ENCODE results near the gene MRPL44. TPM values are rescaled to one million over a fixed set of nuclear protein-coding genes. Genes with fewer than 3 reads are reported as not detected.

The MRPL44 gene
- 10 to 100 TPM; 40.8 to 49.4 TPM for total RNA-seq

DNA sequence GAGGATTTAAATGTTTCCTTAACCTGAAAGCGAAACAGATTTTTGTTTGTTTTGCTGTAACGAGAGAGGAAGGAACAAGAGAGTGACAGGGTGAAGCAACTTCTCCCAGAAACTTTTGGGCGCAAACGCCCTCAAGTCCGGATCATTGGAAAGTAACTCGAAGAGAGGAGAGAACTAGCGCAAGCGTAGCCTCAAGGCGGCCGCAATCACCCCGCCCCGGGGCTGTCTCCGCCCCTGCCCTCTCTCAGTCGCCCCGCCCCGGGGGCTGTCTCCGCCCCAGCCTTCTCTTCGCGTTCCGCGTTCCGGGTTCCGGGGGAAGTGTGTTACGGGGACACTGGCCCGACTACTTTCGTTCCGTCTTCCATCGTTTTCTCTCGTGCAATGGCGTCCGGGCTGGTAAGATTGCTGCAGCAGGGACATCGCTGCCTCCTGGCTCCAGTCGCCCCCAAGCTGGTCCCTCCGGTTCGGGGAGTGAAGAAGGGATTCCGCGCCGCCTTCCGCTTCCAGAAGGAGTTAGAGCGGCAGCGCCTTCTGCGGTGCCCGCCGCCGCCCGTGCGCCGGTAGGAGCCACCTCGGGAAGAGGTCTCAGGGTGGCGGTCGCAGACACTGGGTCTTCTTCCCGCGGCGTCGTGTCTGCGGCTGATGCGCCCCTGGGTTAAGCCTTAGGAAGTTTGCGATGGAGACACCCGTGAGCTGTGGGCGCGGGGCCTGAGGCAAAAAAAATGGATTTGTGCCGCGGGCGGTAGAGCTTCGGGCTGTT is at the start of gene MRPL44:
Gene MRPL44 (plus strand): TSS at position 372 of the 760 bp plus-strand sequence. CDS start 10 bp downstream, at position 382.
- peak within 1 kb of the TSS; percentile 64 for H3K27ac ChIP-seq
- intact Hi-C loops (cut with DNase I) = no loop called here

DNA sequence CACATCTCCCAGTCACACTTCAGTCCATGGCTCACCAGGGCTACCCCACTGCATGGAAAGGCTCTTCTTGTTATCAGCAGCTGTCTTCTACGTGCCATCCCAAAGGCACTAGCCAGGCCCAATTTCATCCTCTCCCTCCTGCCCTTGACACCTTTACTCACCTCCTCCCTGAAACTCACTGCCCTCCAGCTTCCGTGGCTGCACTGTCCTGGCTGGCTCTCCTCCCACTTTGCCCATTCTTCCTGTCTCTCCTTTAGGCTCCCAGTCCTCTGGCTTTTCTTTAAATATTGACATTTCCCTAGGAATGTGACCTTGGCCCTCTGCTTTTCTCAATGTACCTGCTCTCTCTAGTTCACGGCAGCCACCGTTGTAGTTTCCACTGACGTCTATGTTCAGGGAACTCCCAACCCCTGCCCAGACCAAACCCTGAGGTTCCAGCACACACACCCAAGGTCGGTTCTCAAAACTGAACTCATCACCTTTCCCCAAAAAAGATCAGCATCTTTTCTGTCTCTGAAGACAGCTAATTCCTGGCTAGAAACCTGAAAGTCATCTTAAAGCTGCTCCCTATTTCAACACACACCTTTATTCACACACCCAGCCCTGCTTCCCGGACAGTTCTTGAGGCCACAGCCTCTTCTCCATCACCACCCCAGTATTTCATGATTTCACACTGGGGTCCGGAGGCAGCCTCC is 48.8 kb upstream of the MRPL44 start:
- Histone ChIP-seq H3K4me3 (no peak overlapping the region), H3K4me1 (no peaks in the 10 kb centered on the region), H3K9me3 (no peaks in the 10 kb centered on the region), H3K36me3 (no peaks in the 10 kb centered on the region), H3K9ac (ENCODE audit: low read depth in 2 of 2, low read length in 2 of 2) (no peak overlapping the region), H3K27me3 (no peaks in the 10 kb centered on the region), H3K27ac (no peak overlapping the region)
- TF ChIP-seq, protein P1, sequence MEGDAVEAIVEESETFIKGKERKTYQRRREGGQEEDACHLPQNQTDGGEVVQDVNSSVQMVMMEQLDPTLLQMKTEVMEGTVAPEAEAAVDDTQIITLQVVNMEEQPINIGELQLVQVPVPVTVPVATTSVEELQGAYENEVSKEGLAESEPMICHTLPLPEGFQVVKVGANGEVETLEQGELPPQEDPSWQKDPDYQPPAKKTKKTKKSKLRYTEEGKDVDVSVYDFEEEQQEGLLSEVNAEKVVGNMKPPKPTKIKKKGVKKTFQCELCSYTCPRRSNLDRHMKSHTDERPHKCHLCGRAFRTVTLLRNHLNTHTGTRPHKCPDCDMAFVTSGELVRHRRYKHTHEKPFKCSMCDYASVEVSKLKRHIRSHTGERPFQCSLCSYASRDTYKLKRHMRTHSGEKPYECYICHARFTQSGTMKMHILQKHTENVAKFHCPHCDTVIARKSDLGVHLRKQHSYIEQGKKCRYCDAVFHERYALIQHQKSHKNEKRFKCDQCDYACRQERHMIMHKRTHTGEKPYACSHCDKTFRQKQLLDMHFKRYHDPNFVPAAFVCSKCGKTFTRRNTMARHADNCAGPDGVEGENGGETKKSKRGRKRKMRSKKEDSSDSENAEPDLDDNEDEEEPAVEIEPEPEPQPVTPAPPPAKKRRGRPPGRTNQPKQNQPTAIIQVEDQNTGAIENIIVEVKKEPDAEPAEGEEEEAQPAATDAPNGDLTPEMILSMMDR (IDR thresholded peaks at IDR 0.05) = no peak
- intact Hi-C loops (cut with DNase I) = no loop called here
- peak; percentile 50 for DNase-seq

More for the DNA sequence above, at the start of gene MRPL44:
- DNase-seq = peak; percentile 98
- TF ChIP-seq, protein P1 (IDR thresholded peaks at IDR 0.05) = no peak
- Histone ChIP-seq H3K9me3 (no peaks in the 10 kb centered on the region), H3K27me3 (no peaks in the 10 kb centered on the region), H3K36me3 (peaks cover 5% of the 10 kb centered on the region), H3K4me3 (peak within 1 kb of the TSS; percentile 76), H3K4me1 (peaks cover 20% of the 10 kb centered on the region), H3K9ac (ENCODE audit: low read depth in 2 of 2, low read length in 2 of 2) (peak within 1 kb of the TSS; percentile 81 to 94)

DNA sequence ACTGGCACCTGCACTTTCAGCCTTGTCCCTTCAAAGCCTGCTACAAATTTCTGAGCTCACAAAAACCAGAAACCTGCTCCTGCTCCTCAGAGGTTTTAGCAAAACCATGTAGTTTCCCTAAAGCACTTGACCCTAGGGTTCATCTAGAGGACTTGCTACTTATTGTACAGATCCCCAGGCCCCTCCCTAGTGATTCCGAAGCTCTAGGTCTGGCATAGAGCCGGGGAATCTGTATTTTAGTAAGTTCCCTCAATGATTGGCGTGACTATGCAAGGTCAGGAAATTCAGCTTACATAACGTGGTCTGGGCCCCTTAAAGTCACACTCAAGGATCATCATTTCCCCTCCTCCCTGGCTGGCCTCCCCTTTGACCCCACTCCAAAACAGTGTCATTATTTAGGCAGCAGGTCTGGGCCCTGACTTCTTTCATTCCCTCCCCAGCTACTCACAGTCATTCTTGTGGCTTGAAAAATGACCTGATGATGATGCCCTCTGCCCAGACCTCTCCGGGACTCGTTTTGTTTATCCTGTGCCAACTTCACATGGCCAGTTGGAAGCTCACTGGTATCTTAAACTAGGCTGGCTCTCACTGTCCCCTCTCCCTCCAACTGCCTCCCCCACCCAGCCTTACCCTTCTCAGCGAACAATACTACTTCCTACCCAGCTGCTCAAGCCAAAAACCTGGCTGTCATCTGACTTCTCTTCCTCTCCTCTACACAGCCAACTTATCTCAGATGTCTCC is 48.1 kb upstream of the MRPL44 start:
- Histone ChIP-seq H3K4me3 (no peak overlapping the region), H3K36me3 (no peaks in the 10 kb centered on the region), H3K27ac (no peak overlapping the region), H3K4me1 (no peaks in the 10 kb centered on the region), H3K9ac (ENCODE audit: low read depth in 2 of 2, low read length in 2 of 2) (no peak overlapping the region), H3K9me3 (no peaks in the 10 kb centered on the region), H3K27me3 (no peaks in the 10 kb centered on the region)
- DNase-seq = no peak
- TF ChIP-seq, protein P1 (IDR thresholded peaks at IDR 0.05) = no peak
- intact Hi-C loops (cut with DNase I) = no loop called here

DNA sequence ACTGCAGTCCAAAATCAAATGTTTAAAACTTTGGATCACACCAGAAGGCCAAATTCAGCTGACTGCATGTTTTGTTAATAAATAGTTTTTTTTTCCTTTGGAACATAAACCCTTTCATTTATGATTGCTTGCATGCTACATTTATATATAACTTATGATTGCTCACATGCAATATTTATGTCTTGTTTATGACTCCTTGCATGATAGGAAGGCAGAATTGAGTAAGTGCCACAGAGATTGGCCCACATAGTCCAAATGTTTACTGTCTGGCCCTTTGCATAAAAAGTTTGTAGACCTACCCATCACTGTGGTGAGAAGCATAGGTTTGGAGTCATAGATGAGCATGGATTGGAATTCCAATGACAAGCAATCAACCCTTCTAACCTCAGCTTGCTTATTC is 42.9 kb upstream of the MRPL44 start:
- no peak overlapping the region for H3K9ac ChIP-seq (ENCODE audit: low read depth in 2 of 2, low read length in 2 of 2)
- no peak overlapping the region for H3K4me3 ChIP-seq
- no peak overlapping the region for H3K27ac ChIP-seq
- H3K36me3 ChIP-seq = no peaks in the 10 kb centered on the region
- H3K9me3 ChIP-seq = no peaks in the 10 kb centered on the region
- no peaks in the 10 kb centered on the region for H3K27me3 ChIP-seq
- intact Hi-C loops (cut with DNase I) = no loop called here
- DNase-seq = no peak
- TF ChIP-seq, protein P1 (IDR thresholded peaks at IDR 0.05) = no peak
- no peaks in the 10 kb centered on the region for H3K4me1 ChIP-seq

DNA sequence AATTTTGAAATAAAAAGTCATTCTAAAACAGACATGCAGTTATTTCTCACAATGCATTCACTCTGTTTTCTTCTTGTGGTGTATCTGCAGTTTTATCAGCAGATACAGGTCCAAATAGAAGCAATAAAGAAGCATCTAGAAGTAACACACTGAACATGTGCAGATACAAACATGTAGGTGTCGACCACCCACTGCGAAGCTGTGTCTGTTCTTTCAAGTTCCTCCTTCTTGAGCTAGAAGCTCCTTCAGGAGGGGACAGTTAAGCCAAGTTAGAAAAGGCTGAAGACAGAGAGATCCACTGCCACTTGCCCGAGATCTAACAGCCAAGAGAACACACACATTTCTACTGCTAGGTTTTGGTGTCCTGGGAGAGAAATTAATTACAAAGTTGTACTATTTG is 42.2 kb upstream of the MRPL44 start:
- Histone ChIP-seq H3K27me3 (no peaks in the 10 kb centered on the region), H3K9ac (ENCODE audit: low read depth in 2 of 2, low read length in 2 of 2) (no peak overlapping the region), H3K4me3 (no peak overlapping the region), H3K27ac (no peak overlapping the region), H3K36me3 (no peaks in the 10 kb centered on the region), H3K9me3 (no peaks in the 10 kb centered on the region), H3K4me1 (no peaks in the 10 kb centered on the region)
- intact Hi-C loops (cut with DNase I) = no loop called here
- TF ChIP-seq, protein P1 (IDR thresholded peaks at IDR 0.05) = no peak
- DNase-seq = no peak
